Stimulated activated naive B cell treated with anti-CD40 and anti-IgM and Interleukin-4, amounts not matched to agents 10 μg/mL and 1 μg/mL and 100 μg/mL, for 72 hours (primary cell): ENCODE measurements around the gene BORCS8.
A peak's percentile ranks its signal among the peaks of the same experiment; 100 is the strongest.

Experiments used
- ATAC-seq, 2 donors: fragments of 150-1000 bp; cut with Tn5 transposase; replicated peaks; 2 replicates each; pipeline ENCODE4 v1.10.0; 2021; ENCODE audit warnings: moderate library complexity in 1 of 2
- DNase-seq: peaks from one replicate; pipeline ENCODE4 v3.0.0; 2021
- H3K27ac Mint-ChIP-seq: one replicate; pipeline ENCODE4 v1.8.0; 2022; ENCODE audit warnings: mild to moderate bottlenecking, mixed read lengths
- H3K27me3 Mint-ChIP-seq, 2 donors: one replicate each; pipeline ENCODE4 v1.8.0; 2022; ENCODE audit warnings: mixed read lengths in 2 of 2
- H3K36me3 Mint-ChIP-seq, 2 donors: one replicate each; pipeline ENCODE4 v1.8.0; 2022; ENCODE audit warnings: mixed read lengths in 2 of 2, mild to moderate bottlenecking in 1 of 2
- H3K4me1 Mint-ChIP-seq, 2 donors: one replicate each; pipeline ENCODE4 v1.8.0; 2022; ENCODE audit warnings: mixed read lengths in 2 of 2, mild to moderate bottlenecking in 1 of 2
- H3K4me3 Mint-ChIP-seq, 2 donors: one replicate each; pipeline ENCODE4 v1.8.0; 2022; ENCODE audit warnings: mild to moderate bottlenecking in 2 of 2, mixed read lengths in 2 of 2, moderate library complexity in 1 of 2
- H3K9me3 Mint-ChIP-seq, 2 donors: one replicate each; pipeline ENCODE4 v1.8.0; 2022; ENCODE audit warnings: mixed read lengths in 2 of 2, mild to moderate bottlenecking in 1 of 2

BORCS8 gene

DNA sequence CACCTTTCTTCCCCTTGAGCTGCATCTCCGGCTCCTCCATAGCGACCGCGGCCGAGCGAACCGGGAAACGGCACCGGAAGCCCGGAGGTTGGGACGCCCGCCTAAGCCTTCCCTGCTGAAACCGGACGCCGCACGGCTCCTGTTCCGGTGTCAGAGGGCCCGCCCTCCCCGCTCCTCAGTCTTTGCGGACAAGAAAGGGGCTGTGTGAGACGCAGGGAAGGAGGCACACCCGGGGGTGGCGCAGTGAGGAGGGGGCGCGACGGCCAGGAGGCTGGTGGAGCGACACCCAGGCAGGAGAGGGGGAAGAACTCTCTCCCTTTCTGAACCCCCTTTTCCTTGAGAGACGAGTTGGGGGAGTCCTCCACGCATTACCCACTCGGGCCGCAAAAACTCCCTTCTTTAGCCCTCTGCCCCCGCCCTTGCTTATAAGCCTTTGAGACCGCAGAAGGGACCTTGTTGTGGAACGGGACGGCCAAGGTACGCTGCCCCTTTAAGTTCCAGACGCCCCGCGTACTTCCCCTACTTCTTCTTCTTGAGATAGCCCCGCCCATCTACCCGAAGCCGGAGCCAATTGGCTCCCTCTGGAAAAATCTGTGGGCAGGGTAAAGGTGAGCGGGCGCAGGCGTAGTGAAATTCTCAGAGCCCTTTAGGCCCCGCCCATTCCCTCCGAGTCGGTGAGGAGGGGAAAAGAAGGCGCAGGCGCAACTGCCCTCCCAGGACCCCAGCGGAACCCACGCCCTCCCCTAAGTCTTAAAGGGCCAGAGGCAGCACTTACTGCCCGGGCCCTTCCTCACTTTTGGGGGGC is at the start of gene BORCS8, which contains the start of gene RFXANK:
TSS of gene BORCS8 (minus strand) at position 75 of the 805 bp plus-strand sequence. CDS start at position 40, 35 bp downstream.
TSS of gene RFXANK (plus strand) at position 181 of the 805 bp plus-strand sequence. CDS start 1,689 bp downstream, outside the sequence.
- peak; percentile 85 to 88 for ATAC-seq
- Mint-ChIP-seq H3K4me1 (peaks cover 27 to 48% of the 10 kb centered on the region in 2 donors), H3K27ac (peak within 1 kb of the TSS; percentile 99), H3K27me3 (no peaks in the 10 kb centered on the region), H3K9me3 (no peaks in the 10 kb centered on the region), H3K36me3 (peaks cover 31 to 46% of the 10 kb centered on the region in 2 donors), H3K4me3 (peak within 1 kb of the TSS; percentile 95 to 96)
- DNase-seq: peak; percentile 99

DNA sequence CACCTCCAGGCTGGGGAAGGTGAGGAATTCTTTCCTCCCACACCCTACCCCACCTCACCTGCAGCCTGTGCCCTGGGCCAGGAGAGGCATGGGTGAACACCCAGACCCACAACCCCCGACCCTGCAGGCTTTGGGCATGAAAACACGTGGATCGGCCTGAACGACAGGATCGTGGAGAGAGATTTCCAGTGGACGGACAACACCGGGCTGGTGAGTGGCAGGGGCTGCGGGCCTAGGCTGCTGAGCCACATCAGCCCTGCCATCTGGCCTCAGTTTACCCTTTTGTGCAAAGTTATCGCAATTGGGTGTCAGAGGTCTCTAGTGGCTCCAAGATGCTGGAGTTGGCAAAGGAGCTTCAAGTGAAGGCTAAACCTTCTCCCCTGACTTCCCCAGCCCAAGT is 48.5 kb upstream of the BORCS8 start:
- H3K27ac Mint-ChIP-seq: no peak overlapping the region
- H3K4me1 Mint-ChIP-seq: no peaks in the 10 kb centered on the region
- ATAC-seq: no peak
- no peak for DNase-seq
- peaks cover 29 to 38% of the 10 kb centered on the region in 2 donors for H3K27me3 Mint-ChIP-seq
- no peak overlapping the region for H3K4me3 Mint-ChIP-seq
- H3K36me3 Mint-ChIP-seq: peaks cover 0 to 3% of the 10 kb centered on the region in 2 donors
- peaks cover 0 to 3% of the 10 kb centered on the region in 2 donors for H3K9me3 Mint-ChIP-seq

DNA sequence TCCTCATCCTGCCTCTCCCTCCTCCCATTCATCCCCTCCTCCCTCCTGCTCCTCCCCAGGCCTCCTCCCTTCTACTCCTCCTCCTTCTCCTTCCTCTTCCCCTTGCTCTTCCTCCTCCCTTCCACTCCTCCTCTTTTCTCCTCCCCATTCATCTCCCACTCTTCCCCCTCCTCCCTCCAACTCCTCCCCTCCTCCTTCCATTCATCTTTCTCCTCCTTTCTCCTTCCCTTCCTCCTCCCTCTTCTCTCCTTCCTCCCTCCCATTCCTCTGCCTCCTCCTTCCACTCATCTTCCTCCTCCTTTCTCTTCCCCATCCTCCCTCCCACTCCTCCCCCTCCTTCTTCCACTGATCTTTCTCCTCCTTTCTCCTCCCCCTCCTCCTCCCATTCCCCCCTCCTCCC is 47.7 kb upstream of the BORCS8 start:
- H3K27ac Mint-ChIP-seq: no peak overlapping the region
- peaks cover 0 to 3% of the 10 kb centered on the region in 2 donors for H3K9me3 Mint-ChIP-seq
- DNase-seq (no peak), ATAC-seq (no peak)
- no peak overlapping the region for H3K4me3 Mint-ChIP-seq
- no peaks in the 10 kb centered on the region for H3K4me1 Mint-ChIP-seq
- H3K27me3 Mint-ChIP-seq: peaks cover 26 to 35% of the 10 kb centered on the region in 2 donors
- peaks cover 0 to 3% of the 10 kb centered on the region in 2 donors for H3K36me3 Mint-ChIP-seq

DNA sequence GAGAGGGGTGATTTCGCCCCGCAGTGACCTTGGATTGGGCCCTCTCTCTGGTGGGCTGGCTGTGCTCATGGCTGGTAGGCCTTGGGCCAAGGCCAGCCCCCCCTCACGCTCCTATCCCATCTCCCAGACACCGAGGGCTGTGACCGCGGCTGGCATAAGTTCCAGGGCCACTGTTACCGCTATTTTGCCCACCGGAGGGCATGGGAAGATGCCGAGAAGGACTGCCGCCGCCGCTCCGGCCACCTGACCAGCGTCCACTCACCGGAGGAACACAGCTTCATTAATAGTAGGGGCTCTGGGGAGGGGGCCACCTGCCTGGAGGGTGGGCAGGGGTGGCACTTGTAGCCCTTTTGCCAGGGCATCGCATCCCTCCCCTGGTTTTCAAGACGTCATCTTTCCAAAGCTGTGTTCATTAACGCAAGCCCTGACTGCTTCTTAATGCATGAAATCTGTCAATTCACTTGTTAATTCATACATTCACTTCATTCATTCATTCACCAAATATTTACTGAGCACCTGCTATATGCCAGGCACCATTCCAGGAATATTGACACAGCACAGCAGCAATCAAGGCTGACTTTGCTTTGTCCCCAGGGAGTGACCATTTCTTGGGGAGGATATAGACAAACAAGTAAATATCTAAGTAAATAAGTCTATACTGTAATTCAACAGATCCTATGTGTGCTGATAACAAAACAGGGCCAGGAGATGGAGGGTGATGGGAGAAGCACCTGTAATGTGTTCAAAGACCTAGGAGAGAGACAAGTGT is 46.4 kb upstream of the BORCS8 start:
- H3K27ac Mint-ChIP-seq: no peak overlapping the region
- peaks cover 23 to 28% of the 10 kb centered on the region in 2 donors for H3K27me3 Mint-ChIP-seq
- H3K9me3 Mint-ChIP-seq: peaks cover 4 to 7% of the 10 kb centered on the region in 2 donors
- ATAC-seq (no peak), DNase-seq (no peak)
- peaks cover 0 to 3% of the 10 kb centered on the region in 2 donors for H3K36me3 Mint-ChIP-seq
- H3K4me3 Mint-ChIP-seq: no peak overlapping the region
- no peaks in the 10 kb centered on the region for H3K4me1 Mint-ChIP-seq

DNA sequence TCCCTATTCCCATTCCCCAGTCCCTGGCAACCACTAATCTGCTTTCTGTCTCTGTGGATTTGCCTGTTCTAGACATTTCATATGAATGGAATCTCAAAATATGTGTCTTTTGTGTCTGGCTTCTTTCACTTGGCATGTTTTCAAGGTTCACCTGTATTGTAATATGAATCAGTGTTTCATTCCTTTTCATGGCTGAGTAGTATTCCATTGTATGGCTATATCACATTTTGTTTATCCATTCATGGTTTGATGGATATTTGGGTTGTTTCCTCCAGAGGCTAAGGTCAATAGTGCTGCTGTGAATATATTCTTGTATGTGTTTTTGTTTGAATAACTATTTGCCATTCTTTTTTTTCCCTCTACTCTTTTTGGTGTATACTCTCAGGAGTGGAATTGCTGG is 44.2 kb upstream of the BORCS8 start:
- Mint-ChIP-seq H3K4me1 (no peaks in the 10 kb centered on the region), H3K4me3 (no peak overlapping the region), H3K27me3 (peaks cover 23 to 27% of the 10 kb centered on the region in 2 donors)

DNA sequence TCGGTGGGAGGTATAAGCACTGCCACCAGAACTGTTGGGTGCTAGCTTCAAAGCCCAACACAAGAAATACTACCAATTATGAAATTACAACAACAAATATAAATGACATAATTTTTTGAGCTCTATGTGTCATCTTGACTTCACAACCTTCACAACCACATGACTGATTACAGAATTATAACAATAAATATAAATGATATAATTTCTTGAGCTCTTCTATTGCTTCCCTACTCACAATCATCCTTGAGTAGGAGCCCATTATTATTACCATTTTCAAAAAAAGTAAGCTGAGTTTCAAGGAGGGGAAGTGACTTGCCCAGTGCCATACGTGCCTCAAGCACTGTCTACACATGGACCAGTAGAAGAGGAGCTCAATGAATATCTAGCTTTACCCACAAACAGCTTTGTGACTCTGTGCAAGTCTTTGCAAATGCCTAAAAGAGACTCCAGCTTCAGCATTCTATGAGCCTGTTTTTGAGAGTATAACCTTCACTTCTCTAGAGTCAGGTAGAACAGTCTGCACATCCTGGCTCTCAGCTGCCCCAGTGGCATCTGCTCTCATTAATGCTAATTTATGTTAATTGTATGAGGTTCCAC is 42.4 kb upstream of the BORCS8 start:
- ATAC-seq (no peak), DNase-seq (no peak)
- Mint-ChIP-seq H3K4me3 (no peak overlapping the region), H3K4me1 (no peaks in the 10 kb centered on the region), H3K27ac (no peak overlapping the region), H3K36me3 (peaks cover 0 to 3% of the 10 kb centered on the region in 2 donors), H3K27me3 (peaks cover 16% of the 10 kb centered on the region in 2 donors), H3K9me3 (peaks cover 6 to 7% of the 10 kb centered on the region in 2 donors)

More for the DNA sequence above, 44.2 kb upstream of the BORCS8 start:
- peaks cover 6 to 7% of the 10 kb centered on the region in 2 donors for H3K9me3 Mint-ChIP-seq
- H3K36me3 Mint-ChIP-seq: peaks cover 0 to 3% of the 10 kb centered on the region in 2 donors
- no peak for ATAC-seq
- DNase-seq: no peak
- H3K27ac Mint-ChIP-seq: no peak overlapping the region

DNA sequence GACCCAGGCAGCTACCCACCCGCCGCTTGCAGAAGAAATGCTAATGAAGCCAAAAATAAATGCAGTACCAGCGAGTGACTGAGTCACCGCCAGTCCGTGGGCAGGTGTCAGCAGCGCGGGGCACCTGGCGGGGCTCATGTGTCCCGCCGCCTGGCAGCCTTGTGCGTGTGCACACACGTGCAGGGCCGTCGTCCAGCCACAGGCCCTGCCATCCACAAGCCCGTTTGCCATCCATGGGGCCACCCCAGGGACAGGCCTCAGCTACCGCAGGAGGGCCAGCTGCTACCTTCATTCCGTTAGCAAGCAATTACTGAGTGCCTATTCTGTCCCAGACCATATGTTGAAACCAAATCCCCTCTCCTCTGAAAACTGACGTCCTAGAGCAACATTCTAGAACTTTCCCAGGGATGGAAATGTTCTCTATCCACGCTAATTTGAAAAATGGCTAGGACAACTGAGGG is 40.3 kb upstream of the BORCS8 start:
- Mint-ChIP-seq H3K4me1 (no peaks in the 10 kb centered on the region), H3K36me3 (peaks cover 0 to 3% of the 10 kb centered on the region in 2 donors), H3K27me3 (peaks cover 15 to 21% of the 10 kb centered on the region in 2 donors), H3K9me3 (peaks cover 6 to 7% of the 10 kb centered on the region in 2 donors), H3K27ac (no peak overlapping the region), H3K4me3 (no peak overlapping the region)
- ATAC-seq: no peak
- no peak for DNase-seq

DNA sequence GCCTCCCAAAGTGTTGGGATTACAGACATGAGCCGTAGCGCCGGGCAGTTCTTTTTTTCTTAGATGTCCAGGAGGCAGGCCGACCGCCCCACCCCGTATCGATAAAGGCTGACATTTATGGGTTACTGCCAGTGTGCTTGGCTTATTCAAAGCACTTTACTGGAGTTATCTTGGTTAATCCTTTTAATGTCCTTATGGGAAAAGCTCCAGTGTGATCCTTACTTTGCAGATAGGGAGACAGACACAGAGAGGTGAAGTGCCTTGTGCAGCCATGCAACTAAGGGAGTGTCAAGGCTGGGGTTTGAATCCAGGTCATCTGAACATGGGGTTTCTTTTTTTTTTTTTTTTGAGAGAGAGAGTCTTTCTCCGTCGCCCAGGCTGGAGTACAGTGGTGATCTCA is 39.0 kb upstream of the BORCS8 start:
- ATAC-seq (no peak), DNase-seq (no peak)
- Mint-ChIP-seq H3K36me3 (no peaks in the 10 kb centered on the region), H3K27me3 (peaks cover 24 to 31% of the 10 kb centered on the region in 2 donors), H3K27ac (no peak overlapping the region), H3K4me3 (no peak overlapping the region), H3K4me1 (no peaks in the 10 kb centered on the region), H3K9me3 (peaks cover 6 to 7% of the 10 kb centered on the region in 2 donors)

DNA sequence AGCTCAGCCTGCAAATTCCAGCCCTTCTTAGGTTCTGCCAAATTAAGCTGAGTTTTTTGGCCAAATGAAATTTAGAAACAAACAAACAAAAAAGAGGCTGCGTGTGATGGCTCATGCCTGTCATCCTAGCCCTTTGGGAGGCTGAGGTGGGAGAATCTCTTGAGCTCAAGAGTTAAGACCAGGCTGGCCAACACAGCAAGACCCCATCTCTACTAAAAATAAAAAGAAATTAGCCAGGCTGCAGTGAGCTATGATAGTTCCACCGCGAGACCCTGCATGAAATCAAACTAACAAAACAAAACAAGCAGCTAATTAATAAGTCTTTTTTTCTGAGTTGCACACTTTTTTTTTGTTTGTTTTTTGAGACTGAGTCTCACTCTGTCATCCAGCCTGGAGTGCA is 37.7 kb upstream of the BORCS8 start:
- Mint-ChIP-seq H3K9me3 (peaks cover 4 to 6% of the 10 kb centered on the region in 2 donors), H3K36me3 (no peaks in the 10 kb centered on the region), H3K27me3 (peaks cover 35 to 40% of the 10 kb centered on the region in 2 donors), H3K4me1 (peaks cover 4 to 9% of the 10 kb centered on the region in 2 donors), H3K4me3 (no peak overlapping the region), H3K27ac (no peak overlapping the region)
- DNase-seq (no peak), ATAC-seq (no peak)

DNA sequence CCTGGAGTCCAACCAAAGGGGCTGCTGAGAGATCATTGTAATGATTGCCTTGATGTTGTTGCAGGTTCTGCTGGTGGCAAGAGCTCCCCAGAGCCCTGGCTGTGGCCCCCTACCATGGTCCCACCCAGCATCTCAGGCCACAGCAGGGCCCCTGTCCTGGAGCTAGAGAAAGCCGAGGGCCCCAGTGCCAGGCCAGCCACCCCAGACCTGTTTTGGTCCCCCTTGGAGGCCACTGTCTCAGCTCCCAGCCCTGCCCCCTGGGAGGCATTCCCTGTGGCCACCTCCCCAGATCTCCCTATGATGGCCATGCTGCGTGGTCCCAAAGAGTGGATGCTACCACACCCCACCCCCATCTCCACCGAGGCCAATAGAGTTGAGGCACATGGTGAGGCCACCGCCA is 35.3 kb upstream of the BORCS8 start:
- Mint-ChIP-seq H3K9me3 (no peaks in the 10 kb centered on the region), H3K36me3 (no peaks in the 10 kb centered on the region), H3K27me3 (peaks cover 40 to 46% of the 10 kb centered on the region in 2 donors), H3K27ac (no peak overlapping the region), H3K4me1 (peaks cover 4 to 14% of the 10 kb centered on the region in 2 donors), H3K4me3 (no peak overlapping the region)
- DNase-seq: no peak
- no peak for ATAC-seq

DNA sequence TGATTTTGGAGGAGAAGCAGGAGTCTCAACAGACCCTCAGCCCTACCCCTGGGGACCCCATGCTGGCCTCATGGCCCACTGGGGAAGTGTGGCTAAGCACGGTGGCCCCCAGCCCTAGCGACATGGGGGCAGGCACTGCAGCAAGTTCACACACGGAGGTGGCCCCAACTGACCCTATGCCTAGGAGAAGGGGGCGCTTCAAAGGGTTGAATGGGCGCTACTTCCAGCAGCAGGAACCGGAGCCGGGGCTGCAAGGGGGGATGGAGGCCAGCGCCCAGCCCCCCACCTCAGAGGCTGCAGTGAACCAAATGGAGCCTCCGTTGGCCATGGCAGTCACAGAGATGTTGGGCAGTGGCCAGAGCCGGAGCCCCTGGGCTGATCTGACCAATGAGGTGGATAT is 34.7 kb upstream of the BORCS8 start:
- peaks cover 4 to 14% of the 10 kb centered on the region in 2 donors for H3K4me1 Mint-ChIP-seq
- H3K9me3 Mint-ChIP-seq: no peaks in the 10 kb centered on the region
- no peak overlapping the region for H3K4me3 Mint-ChIP-seq
- H3K27ac Mint-ChIP-seq: no peak overlapping the region
- no peaks in the 10 kb centered on the region for H3K36me3 Mint-ChIP-seq
- DNase-seq (no peak), ATAC-seq (no peak)
- peaks cover 36 to 46% of the 10 kb centered on the region in 2 donors for H3K27me3 Mint-ChIP-seq

DNA sequence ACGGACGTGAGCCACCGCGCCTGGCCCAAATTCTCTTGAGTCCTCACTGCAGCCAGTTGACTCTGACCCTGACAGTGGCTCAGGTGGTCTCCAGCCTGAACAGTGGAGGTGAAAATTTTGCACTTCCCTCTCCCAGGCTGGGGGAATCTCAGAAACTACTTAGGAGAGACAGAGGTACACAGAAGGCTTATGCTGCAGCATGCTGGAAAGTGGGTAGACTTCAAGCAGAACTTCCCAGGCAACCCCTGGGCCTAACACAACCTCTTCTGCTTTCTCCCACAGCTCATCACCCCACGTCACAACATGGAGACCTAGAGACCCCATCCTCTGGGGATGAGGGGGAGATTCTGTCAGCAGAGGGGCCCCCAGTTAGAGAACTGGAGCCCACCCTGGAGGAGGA is 34.3 kb upstream of the BORCS8 start:
- no peaks in the 10 kb centered on the region for H3K9me3 Mint-ChIP-seq
- no peak overlapping the region for H3K4me3 Mint-ChIP-seq
- no peak for DNase-seq
- no peak overlapping the region for H3K27ac Mint-ChIP-seq
- H3K4me1 Mint-ChIP-seq: peaks cover 4 to 14% of the 10 kb centered on the region in 2 donors
- no peaks in the 10 kb centered on the region for H3K36me3 Mint-ChIP-seq
- no peak for ATAC-seq
- H3K27me3 Mint-ChIP-seq: peaks cover 35 to 46% of the 10 kb centered on the region in 2 donors

DNA sequence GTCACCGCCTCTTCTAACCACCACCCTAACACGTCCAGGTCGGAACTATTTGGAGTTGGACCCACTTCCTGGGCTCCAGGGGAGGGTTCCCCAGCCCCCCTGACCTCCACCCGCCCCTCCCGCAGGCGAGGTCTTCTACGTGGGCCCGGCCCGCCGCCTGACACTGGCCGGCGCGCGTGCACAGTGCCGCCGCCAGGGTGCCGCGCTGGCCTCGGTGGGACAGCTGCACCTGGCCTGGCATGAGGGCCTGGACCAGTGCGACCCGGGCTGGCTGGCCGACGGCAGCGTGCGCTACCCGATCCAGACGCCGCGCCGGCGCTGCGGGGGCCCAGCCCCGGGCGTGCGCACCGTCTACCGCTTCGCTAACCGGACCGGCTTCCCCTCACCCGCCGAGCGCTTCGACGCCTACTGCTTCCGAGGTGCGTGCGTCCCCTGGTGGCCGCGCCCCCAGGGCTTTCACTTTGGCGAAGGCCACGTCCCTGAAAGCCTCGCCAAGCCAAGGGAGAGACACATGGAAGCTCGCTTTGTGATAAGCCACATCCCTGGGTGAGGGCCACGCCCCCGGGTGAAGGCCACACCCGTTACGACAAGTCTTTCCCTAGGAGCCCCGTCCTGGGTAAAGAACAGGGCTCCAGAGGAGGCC is 33.0 kb upstream of the BORCS8 start:
- H3K27me3 Mint-ChIP-seq: peaks cover 35 to 46% of the 10 kb centered on the region in 2 donors

More for the DNA sequence above, 33.0 kb upstream of the BORCS8 start:
- no peaks in the 10 kb centered on the region for H3K36me3 Mint-ChIP-seq
- H3K27ac Mint-ChIP-seq: no peak overlapping the region
- ATAC-seq (peak; percentile 86 to 92), DNase-seq (peak; percentile 64)
- peak overlapping the region; percentile 82 to 83 for H3K4me3 Mint-ChIP-seq
- no peaks in the 10 kb centered on the region for H3K9me3 Mint-ChIP-seq
- H3K4me1 Mint-ChIP-seq: peaks cover 4 to 14% of the 10 kb centered on the region in 2 donors
